CD1c-positive myeloid dendritic cell (primary cell): ENCODE data around the gene MRPL4.
A peak's percentile ranks its signal among the peaks of the same experiment; 100 is the strongest.
"Not testable (repeated sequence)": the region's sequence is repeated elsewhere in the genome, so short reads cannot be mapped to it uniquely, and the experiment has no call there.

Experiments
- DNase-seq: peaks from one replicate; pipeline ENCODE4 v3.0.0-alpha.2; 2016; ENCODE audit errors: extremely low spot score

Gene MRPL4

GRCh38 chr19:10260141-10260584, 8.1 kb downstream of the MRPL4 start:
- DNase-seq, result peak; percentile 52

- DNase-seq, result no peak
Observed at GRCh38 chr19:10262771-10263170, 10.8 kb downstream of the MRPL4 start.

- no peak for DNase-seq
Observed at GRCh38 chr19:10266706-10267105, 14.7 kb downstream of the MRPL4 start.

- no peak for DNase-seq
Observed at GRCh38 chr19:10268071-10268470, 16.1 kb downstream of the MRPL4 start.

- peak; percentile 94 for DNase-seq
Observed at GRCh38 chr19:10269333-10270179, 17.5 kb downstream of the MRPL4 start.

GRCh38 chr19:10270180-10270615, 18.2 kb downstream of the MRPL4 start:
- DNase-seq, result peak; percentile 97

- DNase-seq, result peak; percentile 96
Observed at GRCh38 chr19:10270616-10271394, 18.8 kb downstream of the MRPL4 start, which contains the start of gene ICAM1. Gene ICAM1 (plus strand): TSS chr19:10271120. CDS start chr19:10271160, 40 bp downstream.

GRCh38 chr19:10271543-10272086, 19.6 kb downstream of the MRPL4 start:
- DNase-seq, result peak; percentile 85

GRCh38 chr19:10274589-10274988, 22.6 kb downstream of the MRPL4 start:
- DNase-seq, result no peak

- no peak for DNase-seq
Observed at GRCh38 chr19:10277795-10278589, 26.0 kb downstream of the MRPL4 start.

GRCh38 chr19:10278935-10279334, 26.9 kb downstream of the MRPL4 start:
- DNase-seq, result no peak

- no peak for DNase-seq
Observed at GRCh38 chr19:10279737-10280442, 27.9 kb downstream of the MRPL4 start.

- DNase-seq, result not testable (repeated sequence)
Observed at GRCh38 chr19:10282043-10282442, 30.0 kb downstream of the MRPL4 start.

GRCh38 chr19:10283301-10284064, 31.5 kb downstream of the MRPL4 start:
- no peak for DNase-seq

GRCh38 chr19:10284065-10284959, 32.3 kb downstream of the MRPL4 start:
- no peak for DNase-seq

GRCh38 chr19:10284960-10285278, 32.9 kb downstream of the MRPL4 start:
- no peak for DNase-seq

GRCh38 chr19:10285393-10285792, 33.4 kb downstream of the MRPL4 start:
- DNase-seq, result no peak

GRCh38 chr19:10286803-10287737, 35.1 kb downstream of the MRPL4 start, which contains the start of gene ICAM4:
Gene ICAM4 (plus strand): TSS chr19:10286955. CDS start chr19:10287013, 58 bp downstream.
- DNase-seq, result peak; percentile 68
